ENCODE measurements around the gene USP37. TPM values are rescaled to one million over a fixed set of nuclear protein-coding genes. Genes with fewer than 3 reads are reported as not detected.

USP37 gene
- total RNA-seq, 1 donor from 2014 or later = 13.9 TPM

DNA sequence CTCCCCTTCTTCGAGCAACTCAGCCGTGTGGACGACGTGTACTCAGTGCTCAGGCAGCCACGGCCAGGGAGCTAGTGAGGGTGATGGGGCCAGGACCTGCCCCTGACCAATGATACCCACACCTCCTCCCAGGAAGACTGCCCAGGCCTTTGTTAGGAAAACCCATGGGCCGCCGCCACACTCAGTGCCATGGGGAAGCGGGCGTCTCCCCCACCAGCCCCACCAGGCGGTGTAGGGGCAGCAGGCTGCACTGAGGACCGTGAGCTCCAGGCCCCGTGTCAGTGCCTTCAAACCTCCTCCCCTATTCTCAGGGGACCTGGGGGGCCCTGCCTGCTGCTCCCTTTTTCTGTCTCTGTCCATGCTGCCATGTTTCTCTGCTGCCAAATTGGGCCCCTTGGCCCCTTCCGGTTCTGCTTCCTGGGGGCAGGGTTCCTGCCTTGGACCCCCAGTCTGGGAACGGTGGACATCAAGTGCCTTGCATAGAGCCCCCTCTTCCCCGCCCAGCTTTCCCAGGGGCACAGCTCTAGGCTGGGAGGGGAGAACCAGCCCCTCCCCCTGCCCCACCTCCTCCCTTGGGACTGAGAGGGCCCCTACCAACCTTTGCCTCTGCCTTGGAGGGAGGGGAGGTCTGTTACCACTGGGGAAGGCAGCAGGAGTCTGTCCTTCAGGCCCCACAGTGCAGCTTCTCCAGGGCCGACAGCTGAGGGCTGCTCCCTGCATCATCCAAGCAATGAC is 163.6 kb downstream of the USP37 start:
- DNase-seq (ENCODE audit: low spot score) = no peak

DNA sequence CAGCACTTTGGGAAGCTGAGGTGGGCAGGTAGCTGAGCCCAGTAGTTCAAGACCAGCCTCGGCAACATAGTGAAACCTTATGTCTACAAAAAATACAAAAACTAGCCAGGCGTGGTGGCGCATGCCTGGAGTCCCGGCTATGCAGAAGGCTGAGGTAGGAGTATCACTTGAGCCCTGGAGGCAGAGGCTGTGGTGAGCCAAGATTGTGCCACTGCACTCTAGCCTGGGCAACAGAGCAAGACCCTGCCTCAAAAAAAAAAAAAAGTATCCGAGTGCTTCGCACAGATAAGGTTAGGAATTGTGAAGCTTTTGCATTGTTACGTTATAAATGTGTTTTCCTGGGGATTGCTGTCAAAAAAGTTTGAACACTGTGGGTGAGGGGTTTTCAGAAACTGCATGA is 164.3 kb downstream of the USP37 start:
- DNase-seq (ENCODE audit: low spot score) = no peak

DNA sequence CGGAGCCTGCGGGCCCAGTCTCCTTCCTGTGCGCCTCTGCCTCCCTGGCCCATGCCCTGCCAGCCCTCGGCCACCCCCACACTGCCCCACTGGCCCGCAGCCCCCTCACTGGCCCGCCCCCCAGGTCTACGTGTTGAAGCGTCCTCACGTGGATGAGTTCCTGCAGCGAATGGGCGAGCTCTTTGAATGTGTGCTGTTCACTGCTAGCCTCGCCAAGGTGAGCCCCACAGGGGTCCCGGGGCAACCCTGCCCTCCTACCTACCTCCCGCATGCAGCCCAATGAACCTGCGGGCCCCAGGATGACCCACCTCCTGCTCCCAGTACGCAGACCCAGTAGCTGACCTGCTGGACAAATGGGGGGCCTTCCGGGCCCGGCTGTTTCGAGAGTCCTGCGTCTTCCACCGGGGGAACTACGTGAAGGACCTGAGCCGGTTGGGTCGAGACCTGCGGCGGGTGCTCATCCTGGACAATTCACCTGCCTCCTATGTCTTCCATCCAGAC is 165.2 kb downstream of the USP37 start:
- DNase-seq (ENCODE audit: low spot score) = no peak

DNA sequence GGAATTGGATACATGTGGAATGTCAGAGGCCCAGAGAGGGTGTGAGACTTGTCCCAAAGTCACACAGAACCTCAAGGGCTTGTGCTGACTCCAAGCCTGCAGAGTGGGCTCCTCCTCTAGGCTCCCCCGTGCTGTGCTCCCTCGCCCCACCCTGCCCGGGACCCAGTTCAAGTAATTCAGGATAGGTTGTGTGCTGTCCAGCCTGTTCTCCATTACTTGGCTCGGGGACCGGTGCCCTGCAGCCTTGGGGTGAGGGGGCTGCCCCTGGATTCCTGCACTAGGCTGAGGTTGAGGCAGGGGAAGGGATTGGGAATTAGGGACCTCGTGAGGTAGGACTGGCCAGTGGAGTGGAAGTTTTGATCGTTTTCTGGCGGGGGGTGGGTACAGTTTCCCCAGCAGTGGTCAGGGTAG is 165.7 kb downstream of the USP37 start:
- DNase-seq (ENCODE audit: low spot score) = no peak

DNA sequence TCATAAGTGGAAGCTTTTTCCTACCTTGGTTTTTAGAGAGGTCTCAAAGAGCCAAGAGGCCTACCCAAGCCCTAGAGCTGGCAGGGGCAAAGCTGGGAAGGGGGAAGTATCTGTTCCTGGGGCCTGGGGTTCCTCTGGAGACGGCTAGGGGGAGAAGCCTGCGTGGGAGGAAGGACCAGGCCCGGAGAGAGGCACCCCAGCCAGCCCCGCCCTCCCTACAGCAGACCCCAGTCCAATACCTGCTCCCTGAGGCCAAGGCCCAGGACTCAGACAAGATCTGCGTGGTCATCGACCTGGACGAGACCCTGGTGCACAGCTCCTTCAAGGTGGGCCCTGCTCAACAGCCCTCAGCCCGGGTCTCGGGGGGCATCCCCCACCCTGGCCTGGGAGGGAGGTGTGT is 166.3 kb downstream of the USP37 start:
- DNase-seq (ENCODE audit: low spot score) = no peak

DNA sequence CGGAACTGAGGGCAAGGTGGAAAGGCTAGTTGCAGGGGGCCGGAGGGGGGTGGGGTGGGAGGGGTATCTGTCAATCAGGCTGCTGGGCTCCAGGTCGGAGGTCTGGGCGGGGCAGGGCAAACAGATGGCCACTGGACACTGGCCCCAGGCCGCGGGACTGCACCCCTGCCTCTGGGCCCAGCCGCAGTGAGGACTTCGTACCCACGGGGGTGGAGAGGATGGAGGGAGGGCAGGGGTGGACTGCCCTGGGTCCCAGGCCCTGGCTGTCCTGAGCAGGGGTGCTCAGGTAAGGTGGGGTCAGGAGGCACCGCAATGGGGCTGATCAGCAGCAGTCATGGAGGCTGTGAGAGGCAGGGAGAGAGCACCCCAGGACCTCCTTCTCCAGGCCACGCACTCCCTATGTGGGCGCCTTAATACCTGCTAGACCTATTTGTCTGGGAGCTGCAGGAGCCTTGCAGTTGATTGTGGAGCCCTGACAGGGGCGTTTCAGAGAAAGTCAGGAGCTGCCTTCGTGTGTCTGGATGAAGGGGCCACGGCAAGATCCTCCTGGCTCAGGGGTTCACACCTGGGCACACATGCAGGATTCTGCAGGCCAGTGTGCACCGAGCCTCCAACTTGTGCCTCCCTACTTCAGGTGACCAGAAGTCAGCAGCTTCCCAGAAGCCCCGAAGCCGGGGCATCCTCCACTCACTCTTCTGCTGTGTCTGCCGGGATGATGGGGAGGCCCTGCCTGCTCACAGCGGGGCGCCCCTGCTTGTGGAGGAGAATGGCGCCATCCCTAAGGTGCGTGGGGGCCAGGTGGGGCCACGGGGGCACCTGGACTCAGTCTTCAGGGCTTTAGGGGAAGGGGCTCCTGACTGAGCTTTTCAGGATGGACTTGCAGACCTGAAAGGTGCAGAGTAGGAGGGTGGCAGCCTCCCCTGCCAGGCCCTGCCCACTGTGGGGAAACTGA is 166.9 kb downstream of the USP37 start:
- no peak for DNase-seq (ENCODE audit: low spot score)

Small RNA genes lying within 50 kb of the gene (microRNA-seq; reads per million reads assigned to microRNA genes)
- gene MIR26B (ENCODE audit: borderline number of aligned reads) = 53,901 reads per million, percentile 98 among the genes with 10 or more reads in this experiment

Other genes with a start within 250 kb of the USP37 start
- not detected for gene CATIP, start 211.5 kb downstream of the USP37 start, total RNA-seq
- 122 TPM for gene SLC11A1, start 186.1 kb downstream of the USP37 start, total RNA-seq
- gene CTDSP1, start 168.5 kb downstream of the USP37 start, total RNA-seq = 123 TPM
- gene VIL1, start 149.2 kb downstream of the USP37 start, total RNA-seq = 0.55 TPM
- 36.2 TPM for gene CNOT9, start 488 bp upstream of the USP37 start, total RNA-seq
- gene PLCD4, start 39.5 kb upstream of the USP37 start, total RNA-seq = 1.0 TPM
- 21.3 TPM for gene ZNF142, start 91.3 kb upstream of the USP37 start, total RNA-seq
- 20.9 TPM for gene BCS1L, start 91.3 kb upstream of the USP37 start, total RNA-seq
- gene RNF25, start 103.7 kb upstream of the USP37 start, total RNA-seq = 24.0 TPM
- 19.6 TPM for gene STK36, start 103.7 kb upstream of the USP37 start, total RNA-seq
- 23.6 TPM for gene TTLL4, start 142.5 kb upstream of the USP37 start, total RNA-seq
- gene CYP27A1, start 213.8 kb upstream of the USP37 start, total RNA-seq = 20.5 TPM

All from mesenteric fat pad (tissue), 1 donor.